Stomach (tissue), 9 donors: ENCODE measurements around the gene MAGI1. TPM values are rescaled to one million over a fixed set of nuclear protein-coding genes. Genes with fewer than 3 reads are reported as not detected.

Experiments used
- DNase-seq, 2 donors: peaks; one replicate each; pipeline versions ENCODE4 v3.0.0 to v3.0.0-alpha.2; 2013 to 2019
- H3K27ac ChIP-seq, 5 donors: fragments of 200-600 bp in 4 of 5; sonication (generic) in 4 of 5; one replicate each; pipeline ENCODE4 v1.5.1; 2013 to 2019; ENCODE audit warnings: mild to moderate bottlenecking in 1 of 5, moderate library complexity in 1 of 5
- H3K27me3 ChIP-seq, 3 donors: fragments of 200-600 bp; sonication (generic); one replicate each; pipeline ENCODE4 v1.5.1; 2017 to 2019; ENCODE audit warnings: mixed run types in 1 of 3
- H3K36me3 ChIP-seq, 4 donors: fragments of 200-600 bp; sonication (generic); 1 replicate in 3 of 4; 2 replicates in 1 of 4; pipeline ENCODE4 v1.5.1; 2016 to 2019
- H3K4me1 ChIP-seq, 4 donors: fragments of 200-600 bp; sonication (generic); one replicate each; pipeline ENCODE4 v1.5.1; 2016 to 2019
- H3K4me3 ChIP-seq, 4 donors: fragments of 200-600 bp; sonication (generic) in 3 of 4; one replicate each; pipeline ENCODE4 v1.5.1; 2016 to 2019; ENCODE audit warnings: mild to moderate bottlenecking in 1 of 4
- H3K9me3 ChIP-seq, 4 donors: fragments of 200-600 bp; sonication (generic); one replicate each; pipeline ENCODE4 v1.5.1; 2016 to 2019
- CTCF ChIP-seq, 7 experiments: fragments of 450-650 bp in 4 of 7; fragments of 200-600 bp in 3 of 7; sonication (generic) in 3 of 7; IDR thresholded peaks; one replicate each; pipeline ENCODE4 v1.5.1; 2016 to 2019; ENCODE audit warnings: antibody characterized with exemption in 7 of 7, control low read depth in 2 of 7, mild to moderate bottlenecking in 1 of 7
- EP300 ChIP-seq: sonication (generic); formaldehyde crosslinking; IDR thresholded peaks from one replicate; pipeline ENCODE4 v1.6.1; 2017; ENCODE audit warnings: antibody characterized with exemption
- POLR2A ChIP-seq, 4 donors: fragments of 450-650 bp; IDR thresholded peaks; one replicate each; pipeline ENCODE4 v1.6.1; 2016; ENCODE audit warnings: antibody characterized with exemption in 4 of 4, control low read depth in 2 of 4, mild to moderate bottlenecking in 1 of 4, moderate library complexity in 1 of 4
- POLR2AphosphoS5 ChIP-seq, 3 donors: sonication (generic); formaldehyde crosslinking; IDR thresholded peaks; one replicate each; pipeline ENCODE4 v1.6.1; 2016; ENCODE audit warnings: antibody characterized with exemption in 3 of 3
- WGBS, 5 donors: extraction: QIAGEN DNeasy Blood & Tissue Kit in 3 of 5; methylation state at CpG; one replicate each; pipeline versions ENCODE4 v1.1.5 to v1.1.7; 2013 to 2018; 5-methylcytosine and 5-hydroxymethylcytosine counted together
- intact Hi-C: fragments of 100-400 bp; cut with DNase I; formaldehyde crosslinking; loops from one replicate; pipeline ENCODE4 v1.15.1; 2023; ENCODE audit warnings: low total_unique reads
- polyA plus RNA-seq, 3 donors: library from polyadenylated mRNA; stranded (reverse); fragments of 200-250 nt; gene quantifications; one replicate each; pipeline ENCODE4 v1.2.3, GENCODE V29; 2013
- total RNA-seq, 5 donors: library from RNA; depleted of rRNA; stranded (reverse); fragments of >200 nt; gene quantifications; one replicate each; pipeline versions ENCODE4 v1.1.0 to v1.2.3, GENCODE V29; 2014 to 2016
- donor health status: healthy with polysubstance abuse.
- donor health status: Bipolar disorder and iron deficiency.
- donor health status: healthy.

Gene MAGI1
- total and polyA plus RNA-seq, 8 donors: 5.7 to 237 (median 84.8) TPM

- Histone ChIP-seq H3K4me3 (no peak overlapping the region), H3K9me3 (no peaks in the 10 kb centered on the region), H3K27me3 (no peaks in the 10 kb centered on the region), H3K4me1 (peaks cover 5 to 44% (median 20%) of the 10 kb centered on the region in 4 donors), H3K27ac (peak overlapping the region in 3 of 5 donors; percentile 49 to 62 (median 57)), H3K36me3 (no peaks in the 10 kb centered on the region)
- no peak for TF ChIP-seq EP300
- TF ChIP-seq CTCF (IDR thresholded peaks at IDR 0.05): no peak
- no peak for TF ChIP-seq POLR2AphosphoS5 (IDR thresholded peaks at IDR 0.05)
- no peak for TF ChIP-seq POLR2A (IDR thresholded peaks at IDR 0.05)
- WGBS, 5 donors: 35 to 60% (median 43%) methylated on average over 3 of the region's 3 CpGs
- no peak for DNase-seq
- intact Hi-C loops: no loop called here
Observed at GRCh38 chr3:66001626-66002025, 37.1 kb downstream of the MAGI1 start.

- H3K4me3 ChIP-seq: no peak overlapping the region
- H3K4me1 ChIP-seq: peaks cover 5 to 46% (median 20%) of the 10 kb centered on the region in 4 donors
- intact Hi-C loops: no loop called here
- no peak for DNase-seq
- H3K36me3 ChIP-seq: no peaks in the 10 kb centered on the region
- TF ChIP-seq POLR2A (IDR thresholded peaks at IDR 0.05) (no peak), CTCF (IDR thresholded peaks at IDR 0.05) (no peak), EP300 (no peak), POLR2AphosphoS5 (IDR thresholded peaks at IDR 0.05) (no peak)
- no peaks in the 10 kb centered on the region for H3K9me3 ChIP-seq
- H3K27ac ChIP-seq: peak overlapping the region; percentile 46 to 66 (median 62)
- H3K27me3 ChIP-seq: no peaks in the 10 kb centered on the region
Observed at GRCh38 chr3:66000506-66000905, 38.2 kb downstream of the MAGI1 start.

- Histone ChIP-seq H3K27ac (peak overlapping the region in 4 of 5 donors; percentile 42 to 66 (median 60)), H3K27me3 (no peaks in the 10 kb centered on the region), H3K4me1 (peaks cover 5 to 53% (median 20%) of the 10 kb centered on the region in 4 donors), H3K36me3 (no peaks in the 10 kb centered on the region), H3K4me3 (no peak overlapping the region), H3K9me3 (no peaks in the 10 kb centered on the region)
- WGBS, 5 donors: 33 to 61% (median 49%) methylated on average over 8 of the region's 8 CpGs
- peak in 1 of 2 donors; percentile 70 for DNase-seq
- intact Hi-C loops: no loop called here
- TF ChIP-seq POLR2A (IDR thresholded peaks at IDR 0.05): no peak
- no peak for TF ChIP-seq CTCF (IDR thresholded peaks at IDR 0.05)
- TF ChIP-seq POLR2AphosphoS5 (IDR thresholded peaks at IDR 0.05): peak in 1 of 3 donors; percentile 9
- no peak for TF ChIP-seq EP300
Observed at GRCh38 chr3:65999606-66000005, 39.1 kb downstream of the MAGI1 start.

GRCh38 chr3:65996589-65996988 is 42.1 kb downstream of the MAGI1 start:
- no peak for TF ChIP-seq CTCF (IDR thresholded peaks at IDR 0.05)
- no peak for TF ChIP-seq EP300
- TF ChIP-seq POLR2AphosphoS5 (IDR thresholded peaks at IDR 0.05): no peak
- no peak for TF ChIP-seq POLR2A (IDR thresholded peaks at IDR 0.05)
- H3K4me3 ChIP-seq: no peak overlapping the region
- H3K9me3 ChIP-seq: no peaks in the 10 kb centered on the region
- 35 to 53% (median 37%) methylated on average over 11 of the region's 11 CpGs for WGBS, 5 donors
- intact Hi-C loops: no loop called here
- no peaks in the 10 kb centered on the region for H3K27me3 ChIP-seq
- H3K27ac ChIP-seq: peak overlapping the region; percentile 1 to 52 (median 39)
- DNase-seq: peak; percentile 48 to 66
- H3K36me3 ChIP-seq: no peaks in the 10 kb centered on the region
- H3K4me1 ChIP-seq: peaks cover 5 to 42% (median 12%) of the 10 kb centered on the region in 4 donors
